ENCODE data around the gene FMNL3.

FMNL3 gene

DNA sequence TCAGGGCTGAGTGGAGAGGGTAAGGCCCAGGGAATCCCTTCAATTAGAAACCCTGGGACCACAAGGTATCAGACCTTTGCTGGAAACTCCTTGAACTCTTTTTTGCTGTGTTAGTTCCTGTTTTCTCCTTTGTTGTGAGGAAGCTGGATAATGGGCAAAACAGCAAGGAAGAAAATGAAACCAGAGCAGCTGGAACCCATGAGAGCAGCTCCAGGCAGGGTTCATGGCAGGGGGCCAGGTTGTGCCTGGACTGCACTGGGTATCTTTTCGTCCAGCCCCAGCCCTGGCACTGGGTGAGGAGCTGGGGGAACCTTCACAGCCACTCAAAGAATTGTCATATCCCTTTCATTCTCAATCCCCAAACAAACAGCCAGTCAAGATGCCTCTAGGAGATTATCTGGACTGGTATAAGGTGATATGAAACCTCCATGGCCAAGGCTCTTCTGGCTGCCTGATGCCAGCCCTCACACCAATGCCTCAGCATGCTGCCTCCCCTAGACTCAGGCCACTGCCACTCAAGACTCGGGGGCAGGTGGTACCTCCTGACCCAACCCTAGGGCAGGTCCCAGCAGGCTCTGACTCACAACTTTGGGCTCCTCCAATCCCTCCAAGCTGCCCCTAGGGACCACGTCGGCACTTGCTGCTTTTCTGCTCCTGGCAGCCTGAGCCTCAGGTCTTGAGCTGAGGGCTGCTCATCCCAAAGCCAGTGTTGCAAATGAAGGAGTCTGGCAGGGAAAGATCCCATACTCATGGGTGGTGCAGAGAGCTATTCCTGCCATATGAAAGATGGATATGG lies 118.3 kb downstream of the FMNL3 start:
- DNase-seq (ENCODE audit: low spot score), result no peak

DNA sequence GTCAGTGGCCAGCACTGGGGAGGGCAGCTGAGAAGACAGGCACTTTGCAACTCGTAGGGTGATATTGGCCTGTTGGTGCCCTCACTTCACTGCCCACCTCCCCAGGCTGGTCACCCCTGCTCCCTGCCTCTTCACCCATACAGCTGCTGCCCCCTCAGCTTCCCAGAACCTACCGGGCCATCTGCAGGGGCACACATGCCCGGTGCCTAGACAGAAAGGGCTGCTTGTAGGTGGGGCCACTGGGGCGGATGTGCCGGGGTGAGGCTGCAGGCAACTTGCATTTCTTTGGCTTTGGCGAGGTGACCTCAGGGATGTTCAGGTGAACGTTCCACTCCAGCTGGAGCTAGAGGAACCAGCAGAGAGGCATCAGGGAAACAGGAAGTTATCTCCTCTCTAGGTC lies 118.9 kb downstream of the FMNL3 start:
- no peak for DNase-seq (ENCODE audit: low spot score)

DNA sequence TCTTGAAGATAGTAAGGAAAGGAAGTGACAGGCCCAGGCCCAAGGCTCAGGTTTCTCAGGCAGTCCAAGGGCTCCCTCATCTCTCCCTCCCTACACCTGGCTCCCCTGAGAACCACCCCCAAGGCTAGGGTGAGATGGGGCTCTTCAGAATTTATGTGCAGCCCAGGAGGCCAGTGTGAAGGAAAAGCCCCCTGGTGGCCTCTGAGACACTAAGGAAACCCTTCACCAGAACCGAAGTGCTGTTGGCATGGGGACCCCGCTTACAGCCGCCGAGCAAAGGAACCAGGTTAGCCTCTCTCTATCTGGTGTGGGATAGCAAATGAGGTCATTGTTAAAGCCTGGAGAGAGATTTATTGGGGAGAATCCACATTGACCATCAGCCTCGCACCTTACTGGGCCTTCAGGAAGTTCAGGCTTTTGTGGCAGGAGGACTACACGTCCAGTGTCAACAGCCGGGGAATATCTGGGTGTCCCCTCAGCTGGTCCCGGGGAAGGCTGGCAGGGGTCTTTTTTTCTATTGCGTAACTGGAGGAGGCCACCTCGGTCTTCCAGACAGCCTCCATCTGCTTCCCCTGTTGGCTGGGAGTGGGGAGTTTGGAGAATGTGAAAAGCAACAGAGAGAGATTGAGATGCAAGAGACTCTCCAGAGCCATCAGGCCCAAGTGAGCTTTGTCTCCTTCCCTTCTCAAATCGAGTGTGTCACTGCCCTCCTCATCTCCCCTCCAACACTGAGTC lies 119.9 kb downstream of the FMNL3 start:
- DNase-seq (ENCODE audit: low spot score), result no peak
